SH-SY5Y (cell line): ENCODE data around the gene KLHL18.
A peak's percentile ranks its signal among the peaks of the same experiment; 100 is the strongest.

Experiments used
- GATA2 ChIP-seq: IDR thresholded peaks from 2 replicates; pipeline ENCODE4 v1.6.1; 2011; ENCODE audit warnings: mild to moderate bottlenecking, low read depth, low read length
- GATA3 ChIP-seq: IDR thresholded peaks from 2 replicates; pipeline ENCODE4 v1.6.1; 2011; ENCODE audit warnings: low read depth, mild to moderate bottlenecking, low read length, moderate library complexity

Gene KLHL18

DNA sequence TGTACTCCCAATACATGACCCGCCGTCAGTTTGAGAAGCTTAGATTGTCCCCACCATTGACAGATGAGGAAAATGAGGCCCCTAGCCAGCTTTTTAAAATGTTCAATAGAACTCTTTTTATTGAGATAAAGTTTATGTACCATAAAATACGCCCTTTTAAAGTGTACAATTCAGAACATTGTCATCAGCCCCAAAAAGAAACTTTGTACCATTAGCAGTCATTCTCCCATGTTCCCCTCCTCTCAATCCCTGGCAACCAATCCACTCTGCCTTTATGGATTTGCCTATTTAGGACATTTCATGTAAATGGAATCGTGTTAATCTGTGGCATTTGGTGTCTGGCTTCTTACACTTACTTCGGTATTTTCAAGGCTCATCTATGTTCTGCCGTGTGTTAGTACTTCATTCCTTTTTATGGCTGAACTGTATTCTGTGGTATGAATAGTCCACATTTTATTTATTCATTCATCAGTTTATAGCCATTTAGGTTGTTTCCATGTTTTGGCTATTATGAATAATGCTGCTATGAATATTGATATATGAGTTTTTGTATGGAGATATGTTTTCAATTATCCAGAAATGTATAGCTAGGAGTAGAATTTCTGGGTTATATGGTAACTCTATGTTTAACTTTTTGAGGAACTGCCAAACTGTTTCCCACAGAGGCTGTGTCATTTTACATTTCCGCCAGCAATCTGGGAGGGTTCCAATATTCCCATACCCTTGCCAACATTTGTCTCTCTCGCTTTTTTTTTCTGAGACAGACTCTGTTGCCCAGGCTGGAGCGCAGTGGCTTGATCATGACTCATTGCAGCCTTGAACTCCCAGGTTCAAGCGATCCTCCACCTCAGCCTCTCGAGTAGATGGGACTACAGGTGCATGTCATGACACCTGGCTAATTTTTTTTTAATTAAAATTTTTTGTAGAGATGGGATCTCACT lies 82.7 kb downstream of the KLHL18 start:
- TF ChIP-seq GATA2: no peak
- TF ChIP-seq GATA3: no peak

DNA sequence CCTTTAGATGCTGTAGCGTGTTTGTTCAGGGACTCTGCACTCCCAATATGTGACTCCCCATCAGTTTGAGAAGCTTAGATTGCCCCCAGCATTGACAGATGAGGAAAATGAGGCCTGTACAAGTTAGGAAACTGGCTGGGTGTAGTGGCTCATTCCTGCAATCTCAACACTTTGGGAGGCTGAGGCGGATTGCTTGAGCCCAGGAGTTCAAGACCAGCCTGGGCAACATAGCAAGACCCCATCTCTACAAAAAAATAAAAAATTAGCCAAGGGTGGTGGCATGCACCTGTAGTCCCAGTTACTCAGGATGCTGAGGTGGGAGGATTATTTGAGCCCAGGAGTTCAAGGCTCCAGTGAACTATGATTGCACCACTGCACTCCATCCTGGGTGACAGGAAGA lies 84.1 kb downstream of the KLHL18 start:
- TF ChIP-seq GATA3 (no peak), GATA2 (no peak)

GRCh38 chr3:47367631-47368030 lies 84.9 kb downstream of the KLHL18 start:
- TF ChIP-seq GATA3 (no peak), GATA2 (no peak)

- no peak for TF ChIP-seq GATA3
- no peak for TF ChIP-seq GATA2
Observed at GRCh38 chr3:47370887-47371697, 88.3 kb downstream of the KLHL18 start.

DNA sequence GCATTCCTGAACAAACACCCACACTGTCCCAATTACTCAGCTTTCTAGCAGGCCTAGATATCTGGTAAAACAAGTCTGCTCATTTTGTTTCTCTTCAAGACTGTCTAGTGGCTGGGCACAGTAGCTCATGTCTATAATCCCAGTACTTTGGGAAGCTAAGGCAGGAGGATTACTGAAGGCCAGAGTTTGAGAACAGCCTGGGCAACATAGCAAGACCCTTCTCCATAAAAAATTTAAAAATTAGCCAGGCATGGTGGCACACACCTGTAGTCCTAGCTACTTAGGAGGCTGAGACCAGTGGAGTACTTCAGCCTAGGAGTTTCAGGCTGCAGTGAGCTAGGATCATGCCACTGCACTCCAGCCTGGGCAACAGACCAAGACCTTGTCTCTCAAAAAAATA lies 91.8 kb downstream of the KLHL18 start:
- TF ChIP-seq GATA2 (no peak), GATA3 (no peak)

DNA sequence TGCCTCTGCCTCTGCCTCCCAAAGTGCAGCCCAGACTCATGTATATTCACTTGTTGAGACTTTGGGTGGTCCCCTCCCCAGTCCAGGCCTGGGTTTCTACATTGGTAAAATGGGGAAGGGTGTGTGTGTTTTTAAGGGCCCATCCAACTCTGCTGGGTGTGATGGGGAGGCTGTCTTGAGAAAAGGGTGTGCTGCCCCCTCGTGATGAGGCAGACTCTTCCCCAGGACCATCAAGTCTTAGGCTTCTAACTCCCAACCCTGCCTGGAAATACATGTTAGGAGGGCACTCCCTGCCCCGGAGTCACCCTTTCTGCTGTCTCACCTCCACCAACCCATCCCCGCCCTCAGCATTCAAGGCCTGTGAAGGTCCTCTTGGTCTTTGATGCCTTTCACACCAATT lies 93.6 kb downstream of the KLHL18 start:
- TF ChIP-seq GATA2 (no peak), GATA3 (no peak)

GRCh38 chr3:47377186-47377585 lies 94.4 kb downstream of the KLHL18 start:
- TF ChIP-seq GATA2: no peak
- TF ChIP-seq GATA3: no peak

DNA sequence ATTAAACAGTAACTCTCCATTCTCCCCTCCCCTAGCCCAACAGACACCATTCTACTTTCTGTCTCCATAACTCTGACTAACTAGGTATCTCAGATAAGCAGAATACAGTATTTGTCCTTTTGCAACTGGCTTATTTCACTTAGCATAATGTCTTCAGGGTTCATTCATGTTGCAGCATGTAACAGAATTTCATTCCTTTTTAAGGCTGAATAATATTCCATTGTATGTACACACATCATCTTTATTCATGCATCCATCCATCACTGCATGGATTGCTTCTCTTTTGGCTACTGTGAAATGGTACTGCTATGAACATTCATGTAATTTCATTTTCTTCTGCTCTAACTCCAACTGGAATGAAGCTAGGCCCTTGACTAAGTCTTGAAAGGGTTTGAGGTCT lies 96.1 kb downstream of the KLHL18 start:
- TF ChIP-seq GATA2 (no peak), GATA3 (no peak)

GRCh38 chr3:47379411-47379899 lies 96.7 kb downstream of the KLHL18 start:
- TF ChIP-seq GATA3 (no peak), GATA2 (no peak)

GRCh38 chr3:47380026-47380600 lies 97.4 kb downstream of the KLHL18 start:
- TF ChIP-seq GATA3 (no peak), GATA2 (no peak)

DNA sequence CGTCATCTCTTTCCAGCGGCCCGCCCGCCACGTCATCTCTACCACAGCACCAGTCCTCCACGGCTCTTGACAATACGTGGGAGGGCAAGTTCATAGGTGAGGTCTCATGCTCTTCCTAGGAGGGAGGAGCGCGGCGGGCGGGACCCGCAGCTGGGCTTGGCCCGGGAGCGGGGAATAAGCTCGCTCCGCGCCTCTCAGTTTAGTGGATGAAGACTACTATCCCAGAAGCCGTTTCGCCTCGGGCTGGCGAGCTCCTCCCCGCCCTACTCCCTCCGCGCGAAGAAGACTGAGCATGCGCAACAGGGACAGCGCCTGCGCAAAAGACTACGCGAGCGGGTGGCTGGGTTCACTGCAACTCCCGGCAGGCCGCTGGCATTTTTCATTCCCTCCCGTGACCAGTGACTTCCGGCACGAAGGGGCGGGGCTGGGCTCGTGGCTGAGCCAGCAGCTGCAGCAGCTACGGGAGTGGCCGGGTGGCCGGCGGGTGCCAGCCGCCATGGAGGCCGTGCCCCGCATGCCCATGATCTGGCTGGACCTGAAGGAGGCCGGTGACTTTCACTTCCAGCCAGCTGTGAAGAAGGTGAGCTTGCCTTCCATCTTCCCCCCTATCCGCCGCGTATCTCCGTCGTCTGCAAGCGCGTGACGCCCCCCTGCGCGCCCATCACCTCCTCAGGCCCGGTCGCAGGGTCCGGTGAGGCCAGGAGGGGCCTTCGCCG lies 98.0 kb downstream of the KLHL18 start, which contains the start of gene PTPN23:
Gene PTPN23, plus strand, starts transcription at position 421 of the 716 bp plus-strand sequence. Its CDS starts 76 bp downstream, at position 497.
- no peak for TF ChIP-seq GATA3
- peak; percentile 20; the same call in 1 of the 2 replicates for TF ChIP-seq GATA2

- no peak for TF ChIP-seq GATA2
- no peak for TF ChIP-seq GATA3
Observed at GRCh38 chr3:47381317-47382157, 98.8 kb downstream of the KLHL18 start.

DNA sequence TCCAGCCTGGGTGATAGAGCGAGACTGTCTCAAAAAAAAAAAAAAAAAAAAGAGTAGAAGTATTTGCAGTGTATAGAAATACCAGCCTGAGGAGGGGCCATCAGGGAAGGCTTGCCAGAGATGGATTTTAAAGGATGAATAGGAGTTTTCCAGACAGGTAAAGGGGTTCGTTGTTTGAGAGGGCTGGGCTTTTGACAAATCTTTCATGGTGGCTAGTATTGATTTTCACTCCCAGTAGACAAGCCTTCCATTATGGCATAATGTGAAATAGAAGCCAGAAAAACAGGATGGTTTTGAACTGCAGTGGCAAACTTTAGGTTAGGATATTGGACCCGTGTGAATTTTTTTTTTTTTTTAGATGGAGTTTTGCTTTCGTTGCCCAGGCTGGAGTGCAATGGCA lies 101.7 kb downstream of the KLHL18 start:
- no peak for TF ChIP-seq GATA2

GRCh38 chr3:47385007-47385406 lies 102.3 kb downstream of the KLHL18 start:
- TF ChIP-seq GATA3: no peak
- TF ChIP-seq GATA2: no peak
